ENCODE measurements around the gene POLR2E.
A peak's percentile ranks its signal among the peaks of the same experiment; 100 is the strongest.

POLR2E gene

DNA sequence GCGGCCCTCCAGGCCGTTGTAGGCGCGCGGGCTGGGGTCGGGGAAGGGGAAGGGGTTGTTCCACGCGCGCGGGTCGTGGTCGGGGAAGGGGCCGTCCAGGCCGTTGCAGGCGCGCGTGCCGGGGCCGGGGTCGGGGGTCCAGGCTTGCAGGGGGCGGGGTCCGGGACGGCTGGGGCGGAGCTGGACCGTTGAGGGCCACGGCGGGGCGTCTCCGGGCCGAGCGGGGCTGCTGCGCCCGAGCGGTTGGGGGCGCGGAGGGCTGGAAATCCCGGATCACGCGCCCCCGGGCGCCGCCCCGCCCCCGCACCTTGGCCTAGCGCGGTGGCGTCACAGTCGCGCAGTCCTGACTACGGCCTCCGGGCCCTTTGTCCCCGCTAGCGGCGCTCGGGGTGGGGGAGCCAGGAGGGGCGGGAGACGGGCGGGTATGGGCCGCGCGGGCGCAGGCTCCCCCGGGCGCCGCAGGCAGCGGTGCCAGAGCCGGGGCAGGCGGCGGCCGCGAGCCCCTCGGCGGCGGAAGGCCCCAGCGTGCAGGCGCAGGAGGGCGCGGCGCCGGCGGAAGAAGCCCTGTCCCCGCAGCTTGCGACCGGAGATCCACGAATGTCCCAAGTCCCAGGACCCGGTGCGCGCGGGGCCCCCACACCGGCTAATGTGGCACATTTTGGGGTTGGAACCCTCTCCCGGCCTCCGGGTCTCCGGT, 9.3 kb upstream of the POLR2E start:
- Histone ChIP-seq H3K79me2 (ENCODE audit: control insufficient read depth, low read length) (peaks cover 10% of the 10 kb centered on the region), H3K27ac (ENCODE audit: low read depth, low read length) (peak overlapping the region; percentile 61), H3K4me2 (ENCODE audit: low read length) (peak overlapping the region; percentile 94), H3K36me3 (ENCODE audit: control insufficient read depth, low read length) (peaks cover 16% of the 10 kb centered on the region), H3K27me3 (ENCODE audit: control insufficient read depth, low read length) (no peaks in the 10 kb centered on the region), H3K9me2 (replicated peaks; ENCODE audit: control insufficient read depth, low read length) (no peaks in the 10 kb centered on the region), H3K4me3 (ENCODE audit: low read length) (peak overlapping the region; percentile 92), H4K20me1 (ENCODE audit: control insufficient read depth, insufficient read depth, low read depth, low read length) (no peaks in the 10 kb centered on the region), H3F3A (ENCODE audit: control insufficient read depth, insufficient read depth) (peaks cover 10% of the 10 kb centered on the region), H3K4me1 (ENCODE audit: control insufficient read depth, low read length) (peaks cover 41% of the 10 kb centered on the region), H3K9me3 (ENCODE audit: control insufficient read depth, insufficient read depth, low read length) (no peaks in the 10 kb centered on the region)
- no peak for TF ChIP-seq EZH2phosphoT487 (IDR thresholded peaks at IDR 0.05; ENCODE audit: borderline replicate concordance, low read length)
- TF ChIP-seq, protein P1, sequence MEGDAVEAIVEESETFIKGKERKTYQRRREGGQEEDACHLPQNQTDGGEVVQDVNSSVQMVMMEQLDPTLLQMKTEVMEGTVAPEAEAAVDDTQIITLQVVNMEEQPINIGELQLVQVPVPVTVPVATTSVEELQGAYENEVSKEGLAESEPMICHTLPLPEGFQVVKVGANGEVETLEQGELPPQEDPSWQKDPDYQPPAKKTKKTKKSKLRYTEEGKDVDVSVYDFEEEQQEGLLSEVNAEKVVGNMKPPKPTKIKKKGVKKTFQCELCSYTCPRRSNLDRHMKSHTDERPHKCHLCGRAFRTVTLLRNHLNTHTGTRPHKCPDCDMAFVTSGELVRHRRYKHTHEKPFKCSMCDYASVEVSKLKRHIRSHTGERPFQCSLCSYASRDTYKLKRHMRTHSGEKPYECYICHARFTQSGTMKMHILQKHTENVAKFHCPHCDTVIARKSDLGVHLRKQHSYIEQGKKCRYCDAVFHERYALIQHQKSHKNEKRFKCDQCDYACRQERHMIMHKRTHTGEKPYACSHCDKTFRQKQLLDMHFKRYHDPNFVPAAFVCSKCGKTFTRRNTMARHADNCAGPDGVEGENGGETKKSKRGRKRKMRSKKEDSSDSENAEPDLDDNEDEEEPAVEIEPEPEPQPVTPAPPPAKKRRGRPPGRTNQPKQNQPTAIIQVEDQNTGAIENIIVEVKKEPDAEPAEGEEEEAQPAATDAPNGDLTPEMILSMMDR (IDR thresholded peaks at IDR 0.05; ENCODE audit: low read depth, low read length, poor library complexity, severe bottlenecking): no peak

DNA sequence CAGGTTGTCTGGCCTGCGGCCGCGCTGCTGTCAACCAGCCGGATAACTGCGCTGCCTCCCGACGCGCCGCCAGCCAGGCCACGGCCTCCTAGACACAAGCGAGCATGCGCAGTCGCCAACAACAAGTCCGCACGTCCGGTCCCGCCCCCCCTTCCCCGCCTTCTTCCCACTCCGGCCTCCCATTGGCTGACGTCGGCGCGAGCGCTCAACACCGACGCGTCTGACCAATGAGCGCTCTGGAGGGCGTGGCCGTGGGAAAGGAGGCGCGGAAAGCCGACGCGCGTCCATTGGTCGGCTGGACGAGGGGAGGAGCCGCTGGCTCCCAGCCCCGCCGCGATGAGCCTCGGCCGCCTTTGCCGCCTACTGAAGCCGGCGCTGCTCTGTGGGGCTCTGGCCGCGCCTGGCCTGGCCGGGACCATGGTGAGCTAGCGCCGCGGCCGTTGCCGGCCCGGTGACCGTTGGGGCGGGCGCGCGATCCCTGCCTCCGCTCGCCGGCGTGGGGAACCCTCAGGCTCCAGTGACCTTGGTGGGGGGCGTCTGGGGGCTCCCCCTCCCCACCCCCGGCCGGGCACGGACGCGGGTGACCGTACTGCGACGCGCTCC, 8.6 kb upstream of the POLR2E start, which contains the start of gene GPX4:
GPX4 (plus strand) TSS at position 287 of the 603 bp plus-strand sequence; CDS start at position 337, 50 bp downstream.
- no peaks in the 10 kb centered on the region for H3K27me3 ChIP-seq (ENCODE audit: control insufficient read depth, low read length)
- TF ChIP-seq, protein P1 (IDR thresholded peaks at IDR 0.05; ENCODE audit: low read depth, low read length, poor library complexity, severe bottlenecking): no peak
- no peak for TF ChIP-seq EZH2phosphoT487 (IDR thresholded peaks at IDR 0.05; ENCODE audit: borderline replicate concordance, low read length)
- H3K4me1 ChIP-seq (ENCODE audit: control insufficient read depth, low read length): peaks cover 41% of the 10 kb centered on the region
- peak within 1 kb of the TSS; percentile 92 for H3K4me3 ChIP-seq (ENCODE audit: low read length)
- H3K9me3 ChIP-seq (ENCODE audit: control insufficient read depth, insufficient read depth, low read length): no peaks in the 10 kb centered on the region
- H3K27ac ChIP-seq (ENCODE audit: low read depth, low read length): peak within 1 kb of the TSS; percentile 61
- H3F3A ChIP-seq (ENCODE audit: control insufficient read depth, insufficient read depth): peaks cover 10% of the 10 kb centered on the region
- H3K4me2 ChIP-seq (ENCODE audit: low read length): peak within 1 kb of the TSS; percentile 94
- H4K20me1 ChIP-seq (ENCODE audit: control insufficient read depth, insufficient read depth, low read depth, low read length): no peaks in the 10 kb centered on the region
- H3K36me3 ChIP-seq (ENCODE audit: control insufficient read depth, low read length): peaks cover 16% of the 10 kb centered on the region
- H3K79me2 ChIP-seq (ENCODE audit: control insufficient read depth, low read length): peaks cover 10% of the 10 kb centered on the region
- no peaks in the 10 kb centered on the region for H3K9me2 ChIP-seq (replicated peaks; ENCODE audit: control insufficient read depth, low read length)

DNA sequence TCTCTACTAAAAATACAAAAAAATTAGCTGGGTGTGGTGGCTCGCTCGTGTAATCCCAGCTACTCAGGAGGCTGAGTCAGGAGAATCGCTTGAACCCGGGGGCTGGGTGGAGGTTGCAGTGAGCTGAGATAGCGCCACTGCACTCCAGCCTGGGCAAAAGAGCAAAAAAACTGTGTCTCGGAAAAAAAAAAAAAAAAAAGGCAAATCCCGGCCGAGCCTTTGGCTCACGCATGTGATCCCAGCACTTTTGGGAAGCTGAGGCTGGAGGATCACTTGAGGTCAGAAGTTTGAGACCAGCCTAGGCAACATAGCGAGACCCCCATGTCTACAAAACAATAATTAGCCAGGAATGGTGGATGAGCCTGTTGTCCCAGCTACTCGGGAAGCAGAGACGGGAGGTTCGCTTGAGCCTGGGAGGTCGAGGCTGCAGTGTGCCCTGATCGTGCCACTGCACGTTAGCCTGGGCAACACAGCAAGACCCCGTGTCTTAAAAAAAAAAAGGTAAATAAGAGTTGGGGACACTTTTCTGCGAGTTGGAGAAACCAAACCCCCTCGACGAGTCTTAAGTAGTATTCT, 8.0 kb upstream of the POLR2E start:
- Histone ChIP-seq H3K9me2 (replicated peaks; ENCODE audit: control insufficient read depth, low read length) (no peaks in the 10 kb centered on the region), H3K4me1 (ENCODE audit: control insufficient read depth, low read length) (peaks cover 41% of the 10 kb centered on the region), H3K4me3 (ENCODE audit: low read length) (peak overlapping the region; percentile 71), H3K4me2 (ENCODE audit: low read length) (peak overlapping the region; percentile 84), H3K36me3 (ENCODE audit: control insufficient read depth, low read length) (peaks cover 16% of the 10 kb centered on the region), H3F3A (ENCODE audit: control insufficient read depth, insufficient read depth) (peaks cover 10% of the 10 kb centered on the region), H4K20me1 (ENCODE audit: control insufficient read depth, insufficient read depth, low read depth, low read length) (no peaks in the 10 kb centered on the region), H3K9me3 (ENCODE audit: control insufficient read depth, insufficient read depth, low read length) (no peaks in the 10 kb centered on the region), H3K27ac (ENCODE audit: low read depth, low read length) (peak overlapping the region; percentile 47; the same call in 1 of the 2 replicates), H3K79me2 (ENCODE audit: control insufficient read depth, low read length) (peaks cover 10% of the 10 kb centered on the region), H3K27me3 (ENCODE audit: control insufficient read depth, low read length) (no peaks in the 10 kb centered on the region)
- TF ChIP-seq, protein P1 (IDR thresholded peaks at IDR 0.05; ENCODE audit: low read depth, low read length, poor library complexity, severe bottlenecking): no peak
- no peak for TF ChIP-seq EZH2phosphoT487 (IDR thresholded peaks at IDR 0.05; ENCODE audit: borderline replicate concordance, low read length)
